GM21447 (cell line): ENCODE measurements around the gene ITGAX.

ENCODE experiments used
- ATAC-seq: cut with Tn5 transposase; IDR thresholded peaks from one replicate; pipeline ENCODE4 v1.9.1; 2021; ENCODE audit not compliant: unreplicated experiment

The ITGAX gene

GRCh38 chr16:31430380-31431052 lies 75.5 kb downstream of the ITGAX start:
- no peak for ATAC-seq
